Subcutaneous adipose tissue (tissue), 4 donors: ENCODE measurements around the gene PTPRO. TPM values are rescaled to one million over a fixed set of nuclear protein-coding genes. Genes with fewer than 3 reads are reported as not detected.

Experiments
- total RNA-seq, 4 donors: library from RNA; depleted of rRNA; stranded (reverse); fragments of >200 nt; gene quantifications; one replicate each; pipeline ENCODE4 v1.1.0, GENCODE V29; 2016
- TF ChIP-seq, protein P1 (sequence below): fragments of 450-650 bp; IDR thresholded peaks from one replicate; pipeline ENCODE4 v1.5.1; 2016; ENCODE audit warnings: low read depth, mild to moderate bottlenecking, control low read depth, antibody characterized with exemption, moderate library complexity

PTPRO gene
- total RNA-seq, 4 donors from 2014 or later: 0.75 to 24.5 (median 4.0) TPM

DNA sequence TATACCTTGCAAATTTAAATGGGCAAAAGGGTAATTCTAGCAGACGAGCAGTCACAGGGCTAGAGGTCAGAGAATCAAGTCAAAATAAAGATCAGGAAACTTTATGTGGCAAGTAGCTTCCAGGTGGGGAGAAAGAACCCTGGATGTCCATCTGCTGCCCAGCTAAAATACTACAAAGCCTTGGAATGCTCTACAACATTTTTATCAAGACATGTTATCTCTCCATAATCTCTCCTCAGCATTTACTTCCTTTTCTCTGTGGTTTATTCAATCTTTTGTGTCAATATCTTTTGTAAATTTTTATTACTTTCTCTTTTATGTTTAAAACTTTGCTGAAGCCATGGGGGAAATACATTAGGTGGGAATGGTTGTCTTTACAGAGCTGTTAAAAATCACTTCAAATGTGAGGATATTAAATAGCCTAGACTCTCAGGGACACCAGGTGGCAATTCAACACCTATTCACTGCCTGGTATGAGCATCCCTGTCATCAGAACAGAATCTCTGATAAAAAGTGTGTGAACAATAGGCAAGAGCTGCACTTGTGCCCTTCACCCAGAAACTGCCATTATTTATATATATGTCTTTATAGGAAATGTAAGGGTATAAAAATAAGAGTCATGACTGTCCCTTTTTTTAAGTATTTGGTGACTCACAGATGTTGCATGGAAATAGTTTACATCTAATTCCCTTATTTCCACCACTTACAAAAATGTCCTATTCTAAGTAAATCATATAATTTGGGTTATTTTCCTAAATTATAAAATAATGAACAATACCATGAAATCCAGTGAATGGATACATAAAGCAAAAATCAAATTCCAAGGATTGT lies 314.0 kb downstream of the PTPRO start:
- TF ChIP-seq, protein P1, sequence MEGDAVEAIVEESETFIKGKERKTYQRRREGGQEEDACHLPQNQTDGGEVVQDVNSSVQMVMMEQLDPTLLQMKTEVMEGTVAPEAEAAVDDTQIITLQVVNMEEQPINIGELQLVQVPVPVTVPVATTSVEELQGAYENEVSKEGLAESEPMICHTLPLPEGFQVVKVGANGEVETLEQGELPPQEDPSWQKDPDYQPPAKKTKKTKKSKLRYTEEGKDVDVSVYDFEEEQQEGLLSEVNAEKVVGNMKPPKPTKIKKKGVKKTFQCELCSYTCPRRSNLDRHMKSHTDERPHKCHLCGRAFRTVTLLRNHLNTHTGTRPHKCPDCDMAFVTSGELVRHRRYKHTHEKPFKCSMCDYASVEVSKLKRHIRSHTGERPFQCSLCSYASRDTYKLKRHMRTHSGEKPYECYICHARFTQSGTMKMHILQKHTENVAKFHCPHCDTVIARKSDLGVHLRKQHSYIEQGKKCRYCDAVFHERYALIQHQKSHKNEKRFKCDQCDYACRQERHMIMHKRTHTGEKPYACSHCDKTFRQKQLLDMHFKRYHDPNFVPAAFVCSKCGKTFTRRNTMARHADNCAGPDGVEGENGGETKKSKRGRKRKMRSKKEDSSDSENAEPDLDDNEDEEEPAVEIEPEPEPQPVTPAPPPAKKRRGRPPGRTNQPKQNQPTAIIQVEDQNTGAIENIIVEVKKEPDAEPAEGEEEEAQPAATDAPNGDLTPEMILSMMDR: no peak

DNA sequence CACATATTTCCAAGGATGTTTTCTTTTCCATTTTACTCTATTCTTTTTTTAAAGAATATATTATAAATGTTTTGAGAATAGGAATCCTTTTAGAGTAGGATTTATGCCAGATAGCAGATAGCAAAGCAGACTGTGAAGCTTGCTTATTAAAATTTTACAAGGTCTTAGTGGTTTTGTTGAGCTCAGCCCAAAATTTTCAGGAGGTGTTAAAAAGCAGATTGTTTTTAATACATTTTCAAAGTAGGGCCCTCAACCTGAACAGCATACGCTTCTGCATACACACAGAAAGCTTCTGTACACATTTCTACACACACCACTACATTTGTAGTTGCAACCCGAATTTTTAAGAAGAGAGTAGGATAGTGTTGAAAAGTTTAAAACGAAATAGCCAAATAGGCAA lies 315.9 kb downstream of the PTPRO start:
- TF ChIP-seq, protein P1: no peak

DNA sequence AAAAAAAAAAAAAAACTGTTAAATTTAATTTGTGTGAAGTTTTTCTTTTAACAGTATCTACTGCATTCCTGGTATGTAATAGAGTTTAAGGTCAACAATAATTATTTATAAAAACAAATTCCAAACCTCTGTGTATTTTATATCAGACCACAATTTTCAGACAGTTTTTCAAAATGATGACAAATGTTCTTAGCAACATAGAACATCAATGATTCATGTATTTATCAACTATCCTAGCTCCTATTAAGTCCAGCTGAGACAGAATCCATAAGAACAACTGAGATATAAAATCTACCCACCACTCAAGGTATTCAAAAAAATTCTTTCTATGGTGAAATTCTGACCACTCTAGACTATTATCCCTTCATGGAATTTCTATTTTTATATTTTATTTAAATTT lies 322.4 kb downstream of the PTPRO start:
- TF ChIP-seq, protein P1: no peak

DNA sequence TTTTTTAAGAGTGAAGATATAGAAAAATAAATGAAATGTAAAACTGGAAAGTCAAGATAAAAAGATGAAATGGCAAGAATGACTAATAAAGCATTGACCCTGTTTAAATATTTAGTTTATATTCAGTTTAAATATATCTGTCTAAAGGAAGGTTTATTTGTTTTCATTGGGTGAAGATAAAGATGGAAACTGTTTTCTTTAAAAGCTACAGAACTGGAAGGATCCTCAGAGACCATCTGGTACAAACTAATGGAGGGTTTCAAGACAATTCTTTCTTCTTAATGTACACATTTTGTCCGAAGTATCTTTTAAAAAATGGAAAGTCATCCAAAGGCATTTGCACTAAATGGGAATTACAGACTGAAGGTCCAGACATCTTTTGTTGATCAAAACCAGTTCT lies 324.3 kb downstream of the PTPRO start:
- TF ChIP-seq, protein P1: no peak

Other genes with a start within 250 kb of the PTPRO start
- 10 to 100 TPM; 15.3 to 42.4 (median 23.5) TPM for gene RERG, start 101.1 kb upstream of the PTPRO start, total RNA-seq